Chondrocyte (in vitro differentiated cells): Measurements from ENCODE around the gene DNMT3A. TPM values are rescaled to one million over a fixed set of nuclear protein-coding genes. Genes with fewer than 3 reads are reported as not detected.

Experiments
- DNase-seq: peaks from one replicate; pipeline ENCODE4 v3.0.0; 2021; ENCODE audit warnings: mixed read lengths, low spot score
- H3K27ac Mint-ChIP-seq: one replicate; pipeline ENCODE4 v1.8.0; 2021; ENCODE audit warnings: mild to moderate bottlenecking, moderate library complexity, mixed read lengths; ENCODE audit not compliant: unreplicated experiment
- H3K27me3 Mint-ChIP-seq: 2 replicates; pipeline ENCODE4 v1.8.0; 2021; ENCODE audit warnings: low read depth, mixed read lengths
- H3K36me3 Mint-ChIP-seq: 2 replicates; pipeline ENCODE4 v1.8.0; 2021; ENCODE audit warnings: low read depth, mixed read lengths
- H3K4me1 Mint-ChIP-seq: 2 replicates; pipeline ENCODE4 v1.8.0; 2021; ENCODE audit warnings: low read depth, mild to moderate bottlenecking, mixed read lengths
- H3K4me3 Mint-ChIP-seq: one replicate; pipeline ENCODE4 v1.8.0; 2021; ENCODE audit warnings: mild to moderate bottlenecking, moderate library complexity, mixed read lengths; ENCODE audit not compliant: unreplicated experiment
- H3K9me3 Mint-ChIP-seq: 2 replicates; pipeline ENCODE4 v1.8.0; 2021; ENCODE audit warnings: low read depth, mixed read lengths
- total RNA-seq: library from RNA; stranded (reverse); gene quantifications from 3 replicates; pipeline ENCODE4 v1.2.1, GENCODE V29; 2021
- TF ChIP-seq, protein P1 (sequence below): fragments of 200-600 bp; sonication (generic); IDR thresholded peaks from 2 replicates; pipeline ENCODE4 v1.5.0; 2021; ENCODE audit warnings: antibody characterized with exemption, mild to moderate bottlenecking, moderate library complexity

DNMT3A gene
- total RNA-seq, 1 donor from 2014 or later, result 43.9 TPM

GRCh38 chr2:25226827-25227226, 114.9 kb downstream of the DNMT3A start:
- H3K4me3 Mint-ChIP-seq, result no peak overlapping the region
- no peak overlapping the region for H3K27ac Mint-ChIP-seq
- H3K4me1 Mint-ChIP-seq, result peaks cover 16% of the 10 kb centered on the region
- DNase-seq, result no peak
- TF ChIP-seq, protein P1, sequence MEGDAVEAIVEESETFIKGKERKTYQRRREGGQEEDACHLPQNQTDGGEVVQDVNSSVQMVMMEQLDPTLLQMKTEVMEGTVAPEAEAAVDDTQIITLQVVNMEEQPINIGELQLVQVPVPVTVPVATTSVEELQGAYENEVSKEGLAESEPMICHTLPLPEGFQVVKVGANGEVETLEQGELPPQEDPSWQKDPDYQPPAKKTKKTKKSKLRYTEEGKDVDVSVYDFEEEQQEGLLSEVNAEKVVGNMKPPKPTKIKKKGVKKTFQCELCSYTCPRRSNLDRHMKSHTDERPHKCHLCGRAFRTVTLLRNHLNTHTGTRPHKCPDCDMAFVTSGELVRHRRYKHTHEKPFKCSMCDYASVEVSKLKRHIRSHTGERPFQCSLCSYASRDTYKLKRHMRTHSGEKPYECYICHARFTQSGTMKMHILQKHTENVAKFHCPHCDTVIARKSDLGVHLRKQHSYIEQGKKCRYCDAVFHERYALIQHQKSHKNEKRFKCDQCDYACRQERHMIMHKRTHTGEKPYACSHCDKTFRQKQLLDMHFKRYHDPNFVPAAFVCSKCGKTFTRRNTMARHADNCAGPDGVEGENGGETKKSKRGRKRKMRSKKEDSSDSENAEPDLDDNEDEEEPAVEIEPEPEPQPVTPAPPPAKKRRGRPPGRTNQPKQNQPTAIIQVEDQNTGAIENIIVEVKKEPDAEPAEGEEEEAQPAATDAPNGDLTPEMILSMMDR, result no peak
- no peaks in the 10 kb centered on the region for H3K9me3 Mint-ChIP-seq
- H3K27me3 Mint-ChIP-seq, result no peaks in the 10 kb centered on the region
- no peaks in the 10 kb centered on the region for H3K36me3 Mint-ChIP-seq

DNA sequence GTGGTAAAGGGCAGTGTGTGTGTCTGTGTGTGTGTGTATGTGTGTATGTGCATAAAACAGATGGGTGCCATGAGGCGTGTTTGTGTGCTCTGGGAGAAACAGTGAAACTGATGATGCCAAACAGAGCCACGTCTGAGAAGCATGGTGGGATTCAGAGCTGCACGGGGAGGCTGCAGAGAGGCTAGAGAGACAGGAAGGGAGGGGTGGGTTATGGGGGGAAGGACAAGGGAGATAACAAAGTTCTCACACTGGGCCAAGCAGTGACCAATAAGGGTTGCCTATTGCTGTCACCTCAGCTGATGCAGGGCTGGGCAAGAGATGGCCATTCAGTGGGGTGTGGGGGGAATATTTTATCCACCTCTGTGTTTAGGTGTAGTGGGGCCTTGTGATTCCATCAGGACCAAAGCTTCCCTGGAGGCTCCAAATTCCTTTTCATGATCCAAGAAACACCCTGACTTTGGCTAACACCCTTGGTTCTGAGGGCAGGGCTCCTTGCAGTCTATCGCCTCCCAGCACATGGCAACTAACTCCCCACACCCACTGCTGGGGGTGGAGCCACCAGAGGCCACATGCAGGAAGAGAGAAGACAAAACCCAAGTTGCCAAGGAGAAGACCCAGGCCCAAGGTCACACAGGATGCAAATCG, 119.1 kb downstream of the DNMT3A start:
- TF ChIP-seq, protein P1, result no peak
- no peaks in the 10 kb centered on the region for H3K36me3 Mint-ChIP-seq
- H3K4me3 Mint-ChIP-seq, result no peak overlapping the region
- no peak overlapping the region for H3K27ac Mint-ChIP-seq
- H3K27me3 Mint-ChIP-seq, result no peaks in the 10 kb centered on the region
- H3K9me3 Mint-ChIP-seq, result no peaks in the 10 kb centered on the region
- no peaks in the 10 kb centered on the region for H3K4me1 Mint-ChIP-seq
- DNase-seq, result no peak

DNA sequence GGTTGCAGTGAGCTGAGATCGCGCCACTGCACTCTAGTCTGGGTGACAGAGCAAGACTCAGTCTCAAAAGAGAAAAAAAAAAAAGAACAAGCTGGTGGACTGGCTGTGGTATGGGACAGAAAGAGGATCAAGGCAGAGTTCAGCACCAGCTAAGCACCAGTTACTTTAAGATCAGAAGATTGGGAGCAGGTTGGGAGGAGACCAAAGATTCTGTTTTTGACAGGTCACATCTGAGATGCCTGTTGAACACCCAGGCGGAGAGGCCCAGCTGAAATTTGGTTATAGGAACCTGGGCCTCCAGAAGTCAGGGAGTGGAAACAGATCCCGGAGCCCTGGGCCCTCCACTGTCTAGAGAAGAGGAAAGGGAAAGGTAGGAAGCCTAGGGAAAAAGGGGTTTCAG, 120.1 kb downstream of the DNMT3A start:
- Mint-ChIP-seq H3K27me3 (no peaks in the 10 kb centered on the region), H3K4me1 (no peaks in the 10 kb centered on the region), H3K4me3 (no peak overlapping the region), H3K27ac (no peak overlapping the region), H3K9me3 (no peaks in the 10 kb centered on the region), H3K36me3 (no peaks in the 10 kb centered on the region)
- DNase-seq, result no peak
- TF ChIP-seq, protein P1, result no peak

DNA sequence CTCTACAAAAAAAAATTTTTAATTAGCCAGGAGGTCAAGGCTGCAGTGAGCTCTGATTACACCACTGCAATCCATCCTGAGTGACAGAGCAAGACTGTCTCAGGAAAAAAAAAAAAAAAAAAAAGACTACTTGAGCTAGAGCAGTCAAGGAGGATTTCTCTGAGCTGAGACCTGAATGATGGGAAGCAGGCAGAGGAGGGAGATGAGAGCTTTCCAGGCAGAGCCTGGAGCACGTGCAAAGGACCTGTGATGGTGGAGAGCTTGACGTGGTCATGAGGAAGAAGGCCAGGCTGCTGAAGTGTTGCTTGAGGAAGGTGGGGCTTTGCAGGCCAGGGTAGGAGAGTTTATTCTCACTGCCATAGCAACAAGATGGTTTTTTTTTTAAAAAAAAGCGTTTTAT, 121.4 kb downstream of the DNMT3A start:
- no peaks in the 10 kb centered on the region for H3K36me3 Mint-ChIP-seq
- H3K27ac Mint-ChIP-seq, result no peak overlapping the region
- H3K4me1 Mint-ChIP-seq, result peaks cover 3% of the 10 kb centered on the region
- TF ChIP-seq, protein P1, result no peak
- no peak for DNase-seq
- no peaks in the 10 kb centered on the region for H3K27me3 Mint-ChIP-seq
- no peaks in the 10 kb centered on the region for H3K9me3 Mint-ChIP-seq
- no peak overlapping the region for H3K4me3 Mint-ChIP-seq

- H3K27ac Mint-ChIP-seq, result no peak overlapping the region
- H3K9me3 Mint-ChIP-seq, result no peaks in the 10 kb centered on the region
- no peak overlapping the region for H3K4me3 Mint-ChIP-seq
- TF ChIP-seq, protein P1, result no peak
- H3K4me1 Mint-ChIP-seq, result peaks cover 4% of the 10 kb centered on the region
- DNase-seq, result no peak
- H3K27me3 Mint-ChIP-seq, result no peaks in the 10 kb centered on the region
- H3K36me3 Mint-ChIP-seq, result no peaks in the 10 kb centered on the region
Measured at GRCh38 chr2:25219621-25220020, 122.1 kb downstream of the DNMT3A start.
